SIG-M5 (cell line): ENCODE data around the gene TLK1.
"Not testable (repeated sequence)": the region's sequence is repeated elsewhere in the genome, so short reads cannot be mapped to it uniquely, and the experiment has no call there.

ENCODE experiments used
- DNase-seq: peaks from one replicate; lab custom pipeline; 2025; lab: John Stamatoyannopoulos, UW

The TLK1 gene

DNA sequence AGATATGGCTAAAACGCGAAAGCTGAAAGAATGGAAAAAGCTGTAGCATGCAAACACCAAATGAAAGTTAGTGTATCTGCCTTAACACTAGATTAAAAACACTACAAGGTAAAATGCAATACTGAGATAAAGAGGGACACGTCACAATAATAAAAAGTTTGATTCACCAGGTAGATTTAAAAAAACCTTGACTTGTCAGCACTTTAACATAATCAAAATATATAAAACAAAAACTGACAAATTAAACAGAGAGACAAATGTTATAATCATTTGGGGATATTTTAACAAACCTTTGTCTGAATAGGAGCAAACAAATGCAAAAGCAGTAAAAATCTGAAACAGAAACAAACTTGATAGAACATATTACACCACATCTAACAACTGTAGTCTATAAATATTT lies 18.3 kb downstream of the TLK1 start:
- DNase-seq: no peak

DNA sequence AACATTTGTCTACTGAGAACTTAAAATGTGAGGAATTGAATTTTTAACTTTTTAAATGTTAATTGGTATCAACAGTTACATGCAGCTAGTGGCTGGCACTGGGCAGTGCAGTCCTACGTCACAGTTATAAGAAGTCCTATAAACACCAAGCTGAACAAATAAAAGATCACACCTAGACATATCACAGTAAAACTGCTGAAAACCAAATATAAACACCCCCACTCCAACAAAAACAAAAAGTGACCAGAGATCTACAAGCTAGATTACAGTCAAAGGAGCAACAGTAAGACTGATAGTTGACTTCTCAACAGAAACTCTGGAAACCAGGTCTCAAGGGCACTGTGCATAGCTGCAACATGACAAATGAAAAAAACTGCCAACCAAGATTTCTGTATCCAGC lies 19.4 kb downstream of the TLK1 start:
- DNase-seq: no peak

DNA sequence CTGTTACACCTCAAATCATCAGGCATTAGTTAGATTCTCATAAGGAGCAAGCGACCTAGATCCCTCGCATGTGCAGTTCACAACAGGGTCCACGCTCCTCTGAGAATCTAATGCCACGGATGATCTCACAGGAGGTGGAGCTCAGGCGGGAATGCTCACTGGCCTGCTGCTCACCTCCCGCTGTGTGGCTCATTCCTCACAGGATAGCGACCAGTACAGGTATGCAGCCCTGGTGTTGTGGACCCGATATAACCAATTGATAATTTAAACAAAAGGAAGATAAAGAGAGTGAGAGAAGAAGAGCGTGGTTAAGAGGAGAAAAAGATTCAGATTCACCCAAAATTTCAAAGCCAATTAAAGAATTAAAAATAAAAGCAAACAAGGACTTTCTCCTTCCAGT lies 20.8 kb downstream of the TLK1 start:
- no peak for DNase-seq

DNA sequence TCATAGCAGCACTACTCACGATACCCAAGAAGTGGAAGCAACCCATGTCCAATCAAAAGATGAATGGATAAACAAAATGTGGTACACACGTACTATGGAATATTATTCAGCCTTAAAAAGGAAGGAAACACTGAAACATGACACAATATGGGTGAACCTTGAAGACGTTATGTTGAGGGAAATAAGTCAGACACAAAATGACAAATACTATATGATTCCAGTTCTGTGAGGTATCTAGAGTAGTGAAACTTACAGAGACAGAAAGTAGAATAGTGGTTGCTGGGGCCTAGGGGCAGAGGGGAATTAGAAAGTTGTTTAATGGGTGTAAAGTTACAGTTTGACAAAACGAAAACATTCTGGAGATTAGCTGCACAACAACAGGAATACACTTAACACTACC lies 24.7 kb downstream of the TLK1 start:
- no peak for DNase-seq

DNA sequence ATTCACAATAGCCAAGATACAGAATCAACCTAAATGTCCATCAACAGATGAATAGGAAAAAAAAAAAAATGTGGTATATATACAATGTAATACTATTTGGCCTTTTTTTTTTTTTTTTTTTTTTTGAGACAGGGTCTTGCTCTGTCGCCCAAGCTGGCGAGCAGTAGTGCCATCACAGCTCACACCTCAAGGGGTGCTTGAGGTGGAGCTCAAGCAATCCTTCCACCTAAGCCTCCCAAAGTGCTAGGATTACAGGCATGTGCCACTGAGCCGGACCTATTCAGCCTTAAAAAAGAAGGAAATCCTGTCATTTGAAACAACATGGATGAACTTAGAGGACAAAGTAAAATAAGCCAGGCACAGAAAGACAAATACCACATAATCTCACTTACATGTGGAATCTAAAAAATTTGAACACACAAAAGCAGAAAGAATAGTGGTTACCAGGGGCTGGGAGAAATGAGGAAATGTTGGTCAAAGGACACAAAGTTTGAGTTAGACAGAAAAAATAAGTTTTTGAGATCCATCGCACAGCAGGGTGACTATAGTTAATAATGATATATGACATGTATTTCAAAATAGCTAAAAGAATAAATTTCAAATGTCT lies 26.0 kb downstream of the TLK1 start:
- DNase-seq: no peak

DNA sequence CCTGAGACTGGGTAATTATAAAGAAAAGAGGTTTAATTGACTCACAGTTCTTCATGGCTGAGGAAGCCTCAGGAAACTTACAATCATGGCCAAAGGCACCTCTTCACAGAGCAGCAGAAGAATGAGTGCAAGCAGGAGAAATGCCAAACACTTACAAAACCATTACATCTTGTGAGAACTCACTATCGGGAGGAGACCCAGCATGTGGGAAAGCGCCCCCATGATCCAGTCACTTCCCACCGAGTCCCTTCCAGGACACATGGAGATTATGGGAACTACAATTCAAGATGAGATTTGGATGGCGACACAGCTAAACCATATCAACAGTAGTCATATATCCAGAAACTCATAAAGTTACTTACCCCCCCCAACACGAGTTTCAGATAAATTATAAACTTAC lies 28.6 kb downstream of the TLK1 start:
- DNase-seq: no peak

DNA sequence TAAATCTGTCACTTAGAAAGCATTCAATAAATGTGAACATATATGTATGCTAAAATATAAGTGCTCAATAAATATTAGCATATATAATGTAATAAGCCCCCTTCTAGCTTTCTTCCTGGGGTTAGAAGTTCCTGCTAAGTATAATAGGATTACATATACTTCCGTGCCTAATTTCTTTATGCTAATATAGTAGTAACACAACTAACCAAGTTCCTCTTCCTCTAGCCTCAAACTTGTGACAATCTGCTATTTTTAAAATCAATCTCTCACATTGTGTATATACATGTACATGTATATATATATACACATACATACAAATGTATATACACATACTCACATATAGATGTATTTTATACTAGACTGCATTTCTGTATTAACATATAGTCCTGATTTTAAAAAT lies 32.2 kb downstream of the TLK1 start:
- DNase-seq: no peak

DNA sequence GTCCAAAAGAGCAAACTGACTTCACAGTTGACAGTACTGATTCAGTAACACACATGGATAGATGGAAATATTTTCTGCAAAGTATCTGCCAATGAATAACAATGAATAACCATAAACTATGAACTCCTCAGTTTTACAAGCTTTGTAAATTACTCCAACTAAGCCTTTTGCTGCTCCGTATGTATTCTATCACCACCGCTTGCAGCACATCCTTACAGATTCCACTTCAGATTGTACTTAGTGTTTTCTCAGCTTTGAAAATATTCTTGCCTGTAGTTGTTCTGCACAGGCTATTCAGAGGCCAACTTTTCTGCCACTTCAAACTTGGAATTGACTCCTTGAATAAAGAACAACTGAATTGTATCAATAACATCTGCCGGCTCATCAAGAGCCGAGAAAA lies 36.2 kb downstream of the TLK1 start:
- no peak for DNase-seq

DNA sequence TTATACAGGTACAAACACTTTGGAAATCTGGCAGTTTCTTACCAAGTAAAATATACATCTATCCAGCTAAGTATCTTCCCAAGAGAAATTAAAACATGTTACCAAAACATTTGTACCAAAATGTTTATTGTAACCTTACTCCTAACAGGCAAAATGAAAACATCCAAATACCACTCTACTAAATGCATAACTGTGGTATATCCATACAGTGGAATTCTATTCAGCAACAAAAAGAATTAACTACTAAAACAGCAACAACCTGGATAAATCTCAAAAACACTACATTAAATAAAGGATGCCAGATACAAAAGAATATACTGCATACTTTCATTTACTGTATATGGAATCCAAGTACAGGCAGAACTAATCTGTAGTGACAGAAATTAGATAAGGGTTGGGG lies 51.1 kb downstream of the TLK1 start:
- no peak for DNase-seq

DNA sequence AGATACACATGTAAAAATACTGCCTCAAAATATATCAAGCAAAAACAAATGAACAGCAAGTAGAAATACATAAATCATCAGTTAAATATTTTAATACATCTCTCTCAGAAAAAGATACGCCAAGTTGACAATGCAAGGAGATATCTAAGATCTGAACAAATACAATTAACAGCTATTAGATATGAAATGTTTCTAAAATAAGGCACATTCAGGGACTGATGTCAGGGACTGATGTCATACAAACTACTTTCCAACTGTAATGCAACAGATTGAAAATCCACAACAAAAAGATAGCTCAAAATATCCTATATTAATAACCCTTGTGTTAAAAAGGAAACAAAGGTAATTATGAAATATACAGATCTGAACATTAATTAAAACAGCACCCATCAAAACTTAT lies 51.7 kb downstream of the TLK1 start:
- DNase-seq: no peak

DNA sequence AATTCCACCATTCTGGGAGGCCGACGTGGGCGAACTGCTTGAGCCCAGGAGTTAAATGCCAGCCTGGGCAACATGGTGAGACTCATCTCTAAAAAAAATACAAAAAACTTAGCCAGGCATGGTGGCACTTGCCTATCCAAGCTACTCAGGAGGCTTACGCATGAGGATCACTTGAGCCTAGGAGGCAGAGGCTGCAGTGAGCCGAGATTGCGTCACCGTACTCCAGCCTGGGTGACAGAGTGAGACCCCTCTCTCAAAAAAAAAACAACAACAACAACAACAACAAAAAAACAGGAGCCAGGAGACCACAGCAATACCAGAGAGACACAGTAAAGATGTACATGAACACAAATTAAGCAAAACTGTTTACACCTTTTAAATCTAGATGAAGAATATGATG lies 52.9 kb downstream of the TLK1 start:
- DNase-seq: no peak

DNA sequence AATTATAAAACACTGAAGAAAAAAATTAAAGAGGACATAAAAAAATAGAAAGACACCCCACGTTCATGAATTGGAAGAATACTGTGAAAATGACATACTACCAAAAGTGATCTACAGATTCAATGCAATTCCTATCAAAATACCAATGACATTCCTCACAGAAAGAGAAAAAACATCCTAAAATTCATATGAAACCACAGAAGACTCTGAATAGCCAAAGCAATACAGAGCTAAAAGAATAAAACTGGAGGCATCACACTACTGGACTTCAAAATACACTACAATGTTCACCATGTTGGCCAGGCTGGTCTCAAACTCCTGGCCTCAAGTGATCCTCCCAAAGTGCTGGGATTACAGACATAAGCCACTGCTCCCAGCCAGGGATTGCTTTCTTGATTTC lies 56.3 kb downstream of the TLK1 start:
- no peak for DNase-seq

DNA sequence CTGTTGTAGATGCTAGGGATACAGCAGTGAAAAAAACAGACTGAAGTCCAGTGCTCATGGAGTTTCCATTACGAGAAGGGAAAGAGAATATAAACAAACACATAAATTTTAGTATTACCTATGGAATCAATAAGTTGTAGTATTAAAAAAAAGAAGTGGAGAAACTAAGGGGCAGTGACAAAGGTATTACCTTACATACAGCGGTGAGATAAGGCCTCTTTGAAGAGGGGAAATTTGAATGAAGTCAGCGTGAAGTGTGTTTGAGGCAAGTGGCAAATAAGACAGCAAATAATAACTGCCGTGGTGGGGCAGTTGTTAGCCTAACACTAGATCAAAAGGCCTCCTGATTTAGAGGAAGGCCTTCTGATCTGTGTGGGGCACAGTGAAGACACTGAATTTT lies 57.9 kb downstream of the TLK1 start:
- no peak for DNase-seq

DNA sequence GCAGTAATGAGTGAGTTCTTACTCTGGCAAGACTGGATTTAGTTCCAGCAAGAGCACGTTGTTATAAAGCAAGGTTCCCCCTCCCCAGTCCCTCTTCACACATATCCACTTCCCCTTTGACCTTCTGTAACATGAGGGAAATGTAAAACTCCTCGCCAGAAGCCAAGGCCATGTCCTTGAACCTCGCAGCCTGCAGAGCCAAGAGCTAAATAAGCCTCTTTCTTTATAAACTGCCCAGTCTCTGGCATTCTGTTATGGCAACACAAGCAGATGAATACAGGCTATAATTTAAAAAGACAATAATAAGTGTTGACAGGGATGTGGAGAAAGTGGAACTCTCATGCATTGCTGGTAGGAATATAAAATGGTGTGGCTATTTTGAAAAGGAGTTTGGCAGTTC lies 60.3 kb downstream of the TLK1 start:
- no peak for DNase-seq

DNA sequence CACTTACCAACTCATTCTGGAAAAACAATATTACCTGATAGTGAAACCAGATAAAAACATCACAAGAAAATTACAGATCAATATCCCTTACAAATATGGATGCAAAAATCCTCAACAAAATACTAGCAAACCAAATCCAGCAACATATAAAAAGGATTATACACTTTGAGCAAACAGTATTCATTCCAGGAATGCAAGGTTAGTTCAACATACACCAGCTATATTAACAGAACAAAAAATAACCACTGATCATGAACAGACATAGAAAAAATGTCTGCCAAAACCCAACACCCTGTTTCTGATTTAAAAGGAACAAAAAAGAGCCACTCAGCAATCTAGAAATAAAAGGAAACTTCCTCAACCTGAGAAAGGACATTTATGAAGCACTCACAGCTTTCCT lies 62.1 kb downstream of the TLK1 start:
- no peak for DNase-seq

DNA sequence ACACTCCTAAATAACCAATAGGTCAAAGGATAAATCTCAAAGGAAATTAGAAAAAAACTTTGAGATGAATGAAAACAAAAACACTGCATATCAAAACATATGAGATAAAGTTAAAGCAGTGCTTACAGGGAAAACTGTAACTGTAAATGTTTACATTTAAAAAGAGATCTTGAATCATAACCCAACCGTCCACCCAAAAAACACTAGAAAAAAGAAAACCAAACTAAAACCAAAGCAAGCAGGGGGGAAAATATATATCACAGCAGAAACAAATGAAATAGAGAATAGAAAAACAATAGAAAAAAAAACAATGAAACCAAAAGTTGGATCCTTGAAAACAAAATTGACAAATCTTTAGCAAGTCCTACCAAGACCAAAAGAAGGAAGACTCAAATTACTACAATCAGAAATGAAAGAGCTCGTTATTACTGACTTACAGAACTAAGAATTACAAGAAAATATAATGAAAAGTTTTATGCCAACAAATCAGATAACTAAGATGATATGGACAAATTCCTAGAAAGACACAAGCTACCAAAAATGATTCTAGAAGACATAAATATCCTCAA lies 65.6 kb downstream of the TLK1 start:
- no peak for DNase-seq

DNA sequence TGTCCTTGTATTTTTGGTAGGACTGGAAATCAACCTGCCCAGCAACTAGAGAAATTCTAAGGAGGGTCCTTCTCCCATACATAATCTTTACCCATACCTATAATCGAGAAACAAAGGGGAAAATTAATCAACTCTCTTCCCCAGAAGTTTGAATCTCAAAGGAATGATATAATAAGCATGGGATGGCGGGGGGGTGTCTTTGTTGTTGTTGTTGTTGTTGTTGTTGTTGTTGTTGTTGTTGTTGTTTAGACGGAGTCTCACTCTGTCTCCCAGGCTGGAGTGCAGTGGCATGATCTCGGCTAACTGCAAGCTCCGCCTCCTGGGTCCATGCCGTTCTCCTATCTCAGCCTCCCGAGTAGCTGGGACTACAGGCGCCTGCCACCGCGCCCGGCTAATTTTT lies 69.2 kb downstream of the TLK1 start:
- not testable (repeated sequence) for DNase-seq

DNA sequence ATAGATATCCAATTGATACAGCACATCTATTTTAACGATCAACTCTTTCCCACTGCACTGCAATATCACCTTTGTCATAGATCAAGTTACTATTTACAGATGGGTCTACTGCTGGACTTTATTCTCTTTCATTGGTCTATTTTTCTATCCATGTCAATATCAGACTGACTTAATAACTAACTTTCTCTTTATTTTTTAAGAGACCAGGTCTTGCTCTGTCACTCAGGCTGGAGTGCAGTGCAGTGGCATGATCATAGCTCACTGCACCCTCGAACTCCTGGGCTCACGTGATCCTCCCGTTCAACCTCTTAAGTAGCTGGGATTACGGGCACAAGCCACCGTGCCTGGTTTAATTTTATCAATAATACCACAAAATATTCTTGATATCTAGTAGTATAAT lies 71.2 kb downstream of the TLK1 start:
- no peak for DNase-seq

DNA sequence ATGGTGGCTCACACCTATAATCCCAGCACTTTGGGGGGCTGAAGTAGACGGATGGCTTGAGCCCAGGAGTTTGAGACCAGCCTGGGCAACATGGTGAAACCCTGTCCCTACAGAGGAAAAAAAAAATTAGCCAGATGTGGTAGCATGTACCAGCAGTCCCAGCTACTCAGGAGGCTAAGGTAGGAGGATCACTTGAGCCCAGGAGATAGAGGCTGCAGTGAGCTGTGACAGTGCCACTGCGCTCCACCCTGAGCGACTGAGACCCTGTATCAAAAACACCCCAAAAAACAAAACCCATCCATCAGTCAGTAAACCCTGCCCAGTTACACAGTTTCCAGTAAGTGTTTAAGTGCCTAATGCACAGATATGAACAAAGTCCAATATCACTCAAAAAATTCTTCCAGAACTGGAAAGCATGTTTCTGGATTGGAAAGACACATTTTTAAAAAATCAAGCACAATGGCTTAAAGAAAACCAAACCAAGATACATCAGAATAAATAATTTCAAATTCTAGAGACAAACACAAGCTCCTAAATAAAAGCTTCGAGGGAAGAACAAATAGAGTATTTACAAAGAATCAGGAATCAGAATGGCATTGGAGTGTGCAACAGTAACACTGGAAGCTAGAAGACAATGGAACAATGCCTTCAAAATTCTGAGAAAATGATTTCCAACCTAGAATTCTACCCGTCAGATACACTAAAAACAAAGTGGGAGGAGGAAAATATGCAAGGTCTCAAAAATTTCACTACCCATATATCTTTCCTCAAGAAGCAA lies 72.4 kb downstream of the TLK1 start:
- DNase-seq: no peak

DNA sequence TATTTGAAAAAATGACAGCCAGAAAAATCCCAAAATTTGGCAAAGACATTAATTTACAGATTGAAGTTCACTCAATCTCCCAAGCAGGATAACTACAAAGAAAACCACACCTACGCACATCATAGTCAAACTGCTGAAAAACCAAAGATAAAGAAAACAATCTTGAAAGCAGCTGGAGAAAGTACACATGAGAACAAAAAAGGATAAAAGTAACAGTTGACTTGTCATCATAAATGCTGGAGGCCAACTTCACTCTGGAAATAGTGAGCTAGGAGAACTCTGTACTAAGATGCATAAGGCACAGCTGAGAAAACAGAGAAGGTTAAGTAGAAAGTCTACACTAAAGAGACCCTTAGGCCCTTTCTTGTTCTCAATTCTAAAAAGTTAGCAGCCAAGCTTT lies 73.1 kb downstream of the TLK1 start:
- DNase-seq: no peak

DNA sequence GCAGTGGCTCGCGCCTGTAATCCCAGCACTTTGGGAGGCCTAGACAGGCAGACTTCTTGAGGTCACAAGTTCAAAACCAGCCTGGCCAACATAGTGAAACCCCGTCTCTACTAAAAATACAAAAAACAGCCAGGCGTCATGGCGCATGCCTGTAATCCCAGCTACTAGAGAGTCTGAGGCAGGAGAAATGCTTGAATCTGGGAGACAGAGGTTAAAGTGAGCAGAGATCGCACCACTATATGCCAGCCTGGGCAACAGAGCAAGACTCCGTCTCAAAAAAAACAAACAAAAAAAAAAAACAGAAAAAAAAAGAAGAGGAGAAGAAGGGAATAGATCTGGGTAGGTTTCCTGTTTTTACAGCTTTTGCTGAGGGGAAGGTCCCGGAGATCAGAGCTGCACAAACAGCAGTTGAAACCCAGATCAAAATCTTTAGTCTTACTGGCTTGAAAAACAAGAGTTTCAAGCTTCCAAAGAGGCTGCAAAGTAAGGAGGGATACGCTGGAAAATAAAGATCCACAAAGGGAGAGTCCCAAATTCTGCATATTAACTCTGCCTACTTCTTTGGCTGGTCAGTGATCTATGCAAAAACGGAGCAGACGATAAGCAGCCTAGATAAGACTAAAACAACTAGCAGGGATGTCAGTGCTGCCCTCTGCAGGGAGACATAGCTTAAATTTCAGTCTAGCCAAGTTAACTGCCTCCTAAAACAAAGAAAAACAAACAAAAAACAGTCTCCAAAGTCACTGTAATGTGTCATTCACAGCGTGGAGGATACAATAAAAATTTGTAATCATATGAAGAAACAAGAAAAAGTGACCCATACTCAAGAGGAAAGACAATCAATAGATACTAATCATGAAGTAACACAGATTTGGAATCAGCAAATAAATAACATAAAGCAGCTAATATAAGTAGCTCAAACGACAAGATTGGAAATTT lies 74.1 kb downstream of the TLK1 start:
- no peak for DNase-seq

DNA sequence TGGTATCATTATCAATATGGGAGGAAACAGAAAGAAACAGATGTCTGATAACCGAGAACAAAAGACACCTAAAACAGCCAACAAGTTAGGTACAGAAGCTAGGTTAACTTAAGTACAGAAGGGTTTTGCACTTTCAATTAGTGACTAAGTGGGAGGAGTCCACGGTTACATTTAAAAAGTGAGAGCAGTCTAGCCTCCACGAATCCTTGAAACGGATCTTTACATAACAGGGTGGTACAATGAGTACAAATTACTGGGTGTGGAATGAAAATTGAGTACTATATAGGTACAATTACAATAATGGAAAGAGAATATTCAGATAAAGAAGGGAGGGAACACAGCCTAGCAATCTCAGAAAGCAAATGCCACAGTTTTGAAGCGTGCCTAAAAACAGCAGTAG lies 76.6 kb downstream of the TLK1 start:
- DNase-seq: no peak

DNA sequence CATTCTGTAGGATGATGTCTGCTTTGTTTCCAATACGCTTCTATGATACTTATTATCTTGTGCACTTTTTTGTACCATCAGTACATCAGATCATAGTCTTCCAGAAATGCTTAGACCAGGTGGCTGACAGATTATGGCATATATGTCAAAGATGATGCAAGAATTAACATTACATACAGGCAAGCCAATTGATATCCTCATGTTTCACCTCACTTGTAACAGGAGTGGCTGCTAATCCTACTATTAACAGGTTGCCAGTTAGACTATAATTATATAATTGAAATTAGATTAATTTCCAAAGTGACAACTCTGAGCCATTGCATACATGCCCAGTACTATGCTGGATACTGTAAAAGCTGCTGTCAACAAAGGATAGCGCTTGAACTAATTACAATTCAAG lies 77.2 kb downstream of the TLK1 start:
- DNase-seq: no peak
